NCI-H460 (cell line): ENCODE results near the gene MAFG. TPM values are rescaled to one million over a fixed set of nuclear protein-coding genes. Genes with fewer than 3 reads are reported as not detected.

Experiments
- DNase-seq: peaks from one replicate; pipeline ENCODE4 v3.0.0-alpha.2; 2016; ENCODE audit warnings: low read depth; ENCODE audit errors: extremely low read depth
- total RNA-seq: library from RNA; depleted of rRNA; stranded (reverse); fragments of >200 nt; shearing (Covaris generic); gene quantifications from 2 replicates; pipeline ENCODE4 v1.2.3, GENCODE V29; 2014

The MAFG gene
- total RNA-seq, 1 experiment from 2014 or later: 64.3 TPM

DNA sequence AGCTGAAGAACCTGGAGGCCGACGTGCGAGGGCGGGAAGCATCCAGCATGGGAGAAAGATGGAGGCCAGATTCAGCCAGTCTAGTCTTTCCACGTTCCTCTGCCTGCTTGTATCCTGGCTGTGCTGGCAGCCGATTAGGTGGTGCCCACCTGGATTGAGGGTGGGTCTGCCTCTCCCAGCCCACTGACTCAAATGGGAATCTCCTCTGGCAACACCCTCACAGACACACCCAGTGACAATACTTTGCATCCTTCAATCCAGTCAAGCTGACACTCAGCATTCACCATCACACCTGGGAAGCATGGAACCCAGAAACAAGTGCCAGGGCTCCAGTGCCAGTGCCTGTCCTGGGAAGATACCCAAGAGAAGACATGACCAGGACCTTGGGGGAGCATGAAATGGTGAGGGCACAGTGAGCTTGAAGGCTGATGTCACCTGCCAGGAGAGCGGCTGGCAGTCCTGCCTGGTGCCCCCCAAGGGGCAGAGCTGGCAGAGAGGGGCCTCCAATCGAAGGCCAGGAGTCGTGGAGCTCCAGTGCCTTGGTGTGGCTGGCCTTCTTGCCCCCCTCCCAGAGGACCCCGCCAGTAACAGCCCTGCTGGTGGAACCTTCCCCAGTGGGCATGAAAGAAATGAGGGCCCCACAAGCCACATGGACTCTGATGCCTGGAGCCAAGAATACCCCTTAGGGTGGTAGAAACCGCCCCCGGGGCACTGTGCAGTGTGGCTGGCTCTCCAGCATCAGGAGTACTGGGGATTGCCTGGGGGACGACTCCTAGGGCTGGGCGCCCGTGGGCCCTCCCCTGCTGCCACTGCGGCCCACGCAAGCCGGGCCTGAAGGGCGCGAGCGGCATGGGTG is 26.1 kb downstream of the MAFG start:
- no peak for DNase-seq

DNA sequence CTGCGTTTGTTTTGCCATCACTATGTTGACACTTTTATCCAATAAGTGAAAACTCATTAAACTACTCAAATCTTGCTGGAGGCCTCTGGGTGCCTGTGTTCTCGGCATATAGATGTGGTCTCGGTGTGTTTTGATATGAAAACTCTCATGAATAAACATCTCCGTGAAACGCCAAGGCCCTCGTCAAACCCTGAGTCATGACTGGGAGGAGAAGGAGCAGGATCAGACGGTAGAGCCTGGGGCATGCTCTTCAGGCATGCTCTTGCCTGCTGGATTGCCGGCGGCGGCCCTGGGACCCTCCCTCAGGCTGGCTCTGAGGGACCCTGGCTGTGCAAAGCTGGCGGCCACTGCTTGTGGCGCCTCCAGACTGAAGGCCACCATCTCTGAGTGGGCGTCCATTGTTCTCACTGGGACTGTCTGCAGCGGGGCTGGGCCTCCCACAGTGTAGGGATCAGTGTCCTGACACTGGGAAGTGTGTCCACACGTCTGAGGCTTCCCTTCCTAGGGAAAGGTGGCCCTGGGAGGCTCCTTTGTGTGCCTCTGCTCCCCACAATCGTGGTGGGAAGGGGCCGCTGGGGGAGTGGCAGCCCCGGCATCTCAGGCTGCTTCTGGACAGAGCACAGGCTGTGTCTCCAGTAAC is 27.2 kb downstream of the MAFG start:
- DNase-seq: no peak

DNA sequence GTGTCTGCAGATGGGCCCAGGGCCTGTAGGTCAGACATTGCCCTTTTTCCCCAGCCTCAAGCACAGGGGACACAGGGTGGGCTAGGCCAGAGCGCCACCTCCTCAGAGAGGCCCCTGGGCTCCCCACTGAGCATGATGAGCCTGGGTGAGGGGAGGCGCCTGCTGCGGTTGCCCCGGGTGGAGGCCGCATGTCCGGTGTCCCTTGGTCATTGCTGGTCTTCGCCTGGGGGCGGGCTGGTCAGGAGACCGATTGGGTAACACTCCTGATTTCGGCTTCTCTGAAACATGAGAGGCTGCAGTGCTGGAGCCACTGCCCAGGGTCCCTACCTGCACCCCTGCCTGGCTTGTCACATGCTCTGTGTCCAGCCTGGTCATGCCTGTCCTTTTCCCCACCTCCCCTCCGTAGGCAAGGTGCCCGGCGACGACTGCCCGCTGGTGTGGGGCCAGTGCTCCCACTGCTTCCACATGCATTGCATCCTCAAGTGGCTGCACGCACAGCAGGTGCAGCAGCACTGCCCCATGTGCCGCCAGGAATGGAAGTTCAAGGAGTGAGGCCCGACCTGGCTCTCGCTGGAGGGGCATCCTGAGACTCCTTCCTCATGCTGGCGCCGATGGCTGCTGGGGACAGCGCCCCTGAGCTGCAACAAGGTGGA is 27.9 kb downstream of the MAFG start:
- no peak for DNase-seq

DNA sequence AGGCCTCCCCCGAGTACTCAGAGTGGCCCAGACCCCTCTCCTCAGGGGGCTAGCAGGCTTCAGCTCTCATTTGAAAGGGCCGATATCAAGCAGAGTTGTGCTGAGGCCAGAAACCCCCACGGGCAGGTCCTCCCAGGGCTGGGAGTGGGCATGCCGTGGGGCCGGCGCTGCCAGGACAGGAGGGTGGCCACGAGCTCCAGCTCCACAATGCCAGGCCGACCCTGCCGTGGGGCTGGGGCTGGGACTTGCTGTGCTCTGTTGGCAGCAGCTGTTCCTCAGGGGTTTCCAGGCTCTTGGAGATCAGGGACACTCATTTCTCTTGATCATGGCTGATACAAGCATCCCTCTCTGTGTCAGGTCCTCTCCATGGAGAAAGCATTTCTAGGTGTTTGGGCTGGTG is 28.6 kb downstream of the MAFG start:
- no peak for DNase-seq

DNA sequence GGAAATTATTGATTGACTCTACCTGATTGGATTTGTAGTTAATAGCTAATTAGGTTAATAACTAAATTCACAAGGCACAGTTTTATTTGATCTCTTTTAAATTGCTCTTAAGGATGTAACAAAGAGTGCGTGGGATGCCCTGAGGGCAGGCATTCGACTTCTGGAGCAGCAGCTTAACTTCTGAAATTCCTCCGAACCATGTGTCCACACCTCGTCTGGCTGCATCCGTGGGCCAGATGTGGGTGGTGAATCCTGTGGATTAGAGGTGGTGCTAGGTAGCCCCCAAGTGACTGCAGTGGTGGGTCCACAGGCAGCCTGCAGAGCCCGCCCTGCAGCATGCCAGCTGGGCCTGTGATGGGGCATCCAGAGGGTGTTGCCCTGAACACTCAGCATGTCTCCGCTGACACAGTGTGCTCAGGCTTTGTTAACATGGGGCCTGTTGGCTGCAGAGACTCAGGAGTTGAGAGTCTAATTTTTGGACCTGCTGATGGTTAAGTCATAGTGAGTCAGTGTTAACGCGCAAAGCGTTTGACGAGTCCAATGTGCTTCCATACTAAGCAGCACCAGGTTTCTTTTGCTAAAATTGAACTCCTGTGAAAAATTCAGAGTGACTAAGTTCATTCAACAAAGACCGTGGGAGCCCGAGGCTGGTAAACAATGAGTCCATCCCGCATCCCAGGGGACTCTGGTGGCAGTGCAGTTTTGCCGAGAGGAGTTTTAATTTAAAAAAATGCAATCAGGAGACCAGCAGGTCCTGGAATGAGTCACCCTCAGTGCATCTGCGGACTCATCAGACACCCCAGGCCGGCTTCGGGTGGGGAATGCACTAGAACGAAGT is 29.3 kb downstream of the MAFG start:
- DNase-seq: no peak

DNA sequence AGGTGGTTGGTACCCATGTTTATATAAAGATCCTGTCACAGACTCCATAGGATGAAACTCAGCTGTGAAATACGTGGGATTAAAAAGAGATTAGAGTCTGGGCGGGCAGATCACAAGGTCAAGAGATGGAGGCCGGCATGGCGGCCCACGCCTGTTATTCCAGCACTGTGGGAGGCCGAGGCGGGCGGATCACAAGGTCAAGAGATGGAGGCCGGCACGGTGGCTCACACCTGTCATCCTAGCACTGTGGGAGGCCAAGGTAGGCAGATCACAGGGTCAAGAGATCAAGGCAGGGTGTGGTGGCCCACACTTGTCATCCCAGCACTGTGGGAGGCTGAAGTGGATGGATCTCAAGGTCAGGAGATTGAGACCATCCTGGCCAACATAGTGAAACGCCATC is 32.1 kb downstream of the MAFG start:
- no peak for DNase-seq

DNA sequence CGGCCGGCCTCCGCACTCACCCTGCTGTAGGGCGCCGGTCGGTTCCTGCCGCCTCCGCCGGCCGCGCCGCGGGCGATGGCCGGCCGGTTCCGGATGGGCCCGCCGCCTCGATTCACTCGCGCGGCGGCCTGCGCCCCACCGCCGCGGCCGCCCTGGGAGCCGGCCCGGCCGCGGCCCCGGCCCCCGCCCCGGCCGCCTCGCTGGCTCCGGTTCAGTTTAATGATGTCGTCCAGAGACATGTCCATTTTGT is 36.3 kb downstream of the MAFG start:
- no peak for DNase-seq

DNA sequence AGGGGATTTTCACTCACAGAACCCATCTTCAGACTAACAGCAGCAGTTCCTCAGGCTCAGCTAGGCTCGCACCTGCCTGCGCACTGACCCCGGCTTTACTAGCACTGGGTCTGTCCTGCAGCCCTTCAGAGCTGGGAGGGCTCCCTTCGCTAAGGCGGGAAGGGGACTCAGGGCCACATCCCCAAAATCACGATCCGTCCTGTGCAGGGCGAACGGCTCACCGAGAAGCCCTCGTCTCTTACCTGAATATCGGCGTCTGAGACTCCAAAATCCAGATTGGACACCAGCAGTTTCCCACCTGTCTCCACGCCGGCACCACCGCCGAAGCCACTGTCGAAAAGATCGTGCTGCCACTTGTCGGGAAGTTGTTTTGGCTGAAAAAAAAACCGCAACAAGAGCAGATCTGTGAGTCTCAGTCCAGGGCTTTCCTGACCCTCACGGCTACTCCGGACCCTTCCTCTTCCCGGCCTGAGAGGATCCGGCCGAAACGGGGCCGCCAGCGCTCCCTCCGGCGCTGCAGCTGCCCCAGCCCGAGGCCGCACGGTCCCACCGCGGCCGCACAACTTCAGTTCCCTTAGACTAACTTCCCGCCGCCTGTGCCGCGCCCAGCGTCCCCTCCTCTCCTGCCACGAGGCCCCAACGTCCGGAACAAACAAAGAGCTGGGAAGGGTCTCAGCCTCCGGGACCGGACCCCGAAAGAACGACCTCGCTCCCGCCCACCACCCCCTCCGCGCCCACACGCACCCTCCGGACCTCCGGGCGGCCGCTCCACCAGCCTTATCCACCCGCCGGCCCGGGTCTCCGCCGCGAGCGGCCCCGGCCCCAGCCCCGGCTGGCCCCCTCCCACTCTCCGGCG is 36.9 kb downstream of the MAFG start:
- DNase-seq: no peak

DNA sequence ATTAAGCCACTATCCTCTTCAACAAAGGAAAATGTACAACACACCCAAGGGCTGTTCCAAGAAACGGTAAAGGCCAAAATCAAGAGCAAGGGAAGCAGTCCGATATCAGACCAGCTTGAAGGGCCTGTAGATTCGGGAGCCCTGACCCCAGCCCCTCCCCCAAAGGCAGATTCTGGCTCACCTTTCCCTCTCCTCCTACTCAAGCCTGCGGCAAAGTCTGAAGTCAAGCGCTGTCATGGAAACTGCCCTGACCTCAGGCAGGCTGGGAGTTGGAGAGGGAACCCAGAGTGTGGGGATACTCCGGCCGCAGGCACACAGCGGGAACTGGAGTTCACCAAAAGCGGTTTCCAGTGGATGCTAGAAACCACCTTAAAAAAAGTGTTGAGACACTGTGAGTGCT is 37.9 kb downstream of the MAFG start:
- no peak for DNase-seq

DNA sequence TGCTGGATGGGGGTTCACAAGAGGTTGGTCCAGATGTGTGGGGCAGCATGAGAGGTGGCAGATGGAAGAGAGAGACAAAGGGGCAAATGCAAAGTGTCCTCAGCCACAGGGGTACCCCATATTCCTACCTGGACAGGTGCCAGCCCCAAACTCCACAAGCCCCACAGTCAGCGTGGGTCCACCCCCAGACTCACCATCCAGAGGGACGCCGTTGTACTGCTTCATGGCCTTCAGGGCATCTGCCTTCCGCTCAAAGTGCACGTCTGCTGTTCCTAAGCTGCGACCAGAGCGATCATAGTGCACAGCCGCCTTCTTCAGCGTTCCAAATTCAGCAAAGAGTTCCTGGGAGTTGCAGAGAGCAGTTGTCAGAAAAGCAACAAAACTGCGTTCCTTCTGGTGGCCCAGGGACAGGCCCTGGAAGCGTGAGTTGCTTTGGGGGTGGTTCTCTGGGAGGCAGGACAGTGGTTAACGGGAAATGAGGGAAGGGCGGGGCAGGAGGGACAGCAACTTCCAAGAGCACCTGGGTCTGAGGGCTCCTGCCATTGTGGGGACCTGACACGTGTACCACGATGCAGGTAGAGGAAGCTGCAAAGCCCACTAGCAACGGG is 38.4 kb downstream of the MAFG start:
- no peak for DNase-seq

DNA sequence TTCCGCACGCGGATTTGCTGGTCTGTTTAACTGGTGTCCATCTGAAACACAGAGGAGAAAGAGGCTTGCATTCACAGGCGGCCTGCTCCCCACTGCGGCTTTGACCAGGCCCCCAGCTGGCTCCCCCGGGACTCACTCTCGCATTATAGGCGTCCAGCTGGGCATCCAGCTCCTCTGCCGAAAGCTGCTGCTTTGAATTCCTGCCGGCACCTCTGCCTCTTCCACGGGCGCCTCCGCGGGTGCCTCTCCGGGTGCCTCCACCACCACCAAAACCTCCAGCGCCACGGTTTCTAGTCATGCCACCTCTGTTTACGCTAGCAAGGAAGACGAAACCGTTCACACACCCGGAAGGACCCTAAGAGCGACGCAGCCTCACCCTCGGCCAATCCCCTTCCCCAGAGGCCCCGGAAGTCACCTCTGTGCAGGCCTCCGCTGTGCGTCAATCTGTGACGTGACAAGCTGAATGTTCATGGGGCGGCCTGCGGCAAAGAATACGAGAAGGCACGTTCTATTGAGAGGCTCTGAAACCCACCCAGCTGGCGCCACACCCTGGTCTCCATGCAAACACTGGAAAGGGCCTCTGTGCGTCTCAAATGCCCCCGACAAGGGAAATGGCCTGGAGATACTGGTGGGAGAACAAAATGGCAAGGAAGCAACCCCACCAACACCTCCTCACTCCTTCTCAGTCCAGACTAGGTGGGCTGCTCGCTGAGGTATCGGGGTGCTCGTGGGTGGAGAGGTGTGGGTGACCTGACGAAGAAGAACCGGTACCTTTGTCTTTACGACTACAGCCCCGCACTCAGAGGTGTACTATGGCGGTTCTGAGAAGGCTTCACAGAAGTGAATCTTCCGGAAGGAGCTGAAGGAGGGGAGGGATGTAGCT is 39.2 kb downstream of the MAFG start:
- no peak for DNase-seq

DNA sequence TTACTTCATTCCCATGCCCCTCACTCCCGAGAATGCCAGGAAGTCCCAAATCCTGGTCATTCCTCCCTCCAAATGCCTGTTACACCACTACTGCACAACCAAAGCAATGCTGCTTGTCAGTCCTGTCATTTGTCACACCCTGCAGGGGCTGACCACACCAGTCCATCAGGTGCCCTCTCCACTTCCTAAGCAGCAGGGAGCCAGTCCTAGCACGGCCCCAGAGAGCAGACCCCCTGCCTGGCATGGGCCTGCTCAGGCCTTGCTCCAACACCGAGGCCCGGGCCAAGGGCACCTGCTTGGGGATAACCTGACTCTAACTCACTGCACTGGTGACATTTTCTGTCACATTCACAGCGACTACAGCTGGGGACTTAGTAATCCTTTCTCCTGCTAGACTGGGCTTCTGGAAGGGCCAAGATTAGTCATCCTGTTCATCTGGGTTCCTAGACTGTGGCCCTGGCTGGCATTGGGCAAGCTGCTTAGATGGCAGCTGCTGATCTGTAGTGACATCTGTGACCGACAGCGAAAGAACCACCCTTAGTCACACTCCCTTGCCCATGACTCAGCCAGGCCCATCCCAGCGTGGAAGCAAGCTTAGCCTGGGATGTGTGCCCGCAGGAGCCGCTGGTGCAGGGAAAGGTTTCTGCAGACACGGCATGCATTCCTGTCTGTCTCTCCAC is 41.5 kb downstream of the MAFG start:
- DNase-seq: no peak

DNA sequence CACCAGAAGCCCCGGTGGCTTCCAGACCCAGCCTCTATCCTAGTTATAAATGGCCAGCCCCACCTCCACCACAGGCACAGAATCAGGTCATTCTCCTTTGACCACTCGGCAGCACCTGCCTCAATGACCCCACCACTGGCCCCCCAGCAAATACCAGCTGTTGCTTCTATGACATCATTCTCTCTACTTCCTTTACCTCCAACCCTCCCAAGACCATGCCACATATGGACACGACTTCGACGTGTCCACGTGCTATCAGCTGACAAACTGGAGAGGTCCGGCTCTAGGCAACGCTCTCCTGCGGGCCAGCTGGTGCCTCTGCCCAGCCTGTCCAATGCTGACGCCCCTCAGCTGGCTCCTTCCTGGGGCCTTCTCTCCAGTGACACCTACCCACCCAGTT is 42.1 kb downstream of the MAFG start:
- DNase-seq: no peak

DNA sequence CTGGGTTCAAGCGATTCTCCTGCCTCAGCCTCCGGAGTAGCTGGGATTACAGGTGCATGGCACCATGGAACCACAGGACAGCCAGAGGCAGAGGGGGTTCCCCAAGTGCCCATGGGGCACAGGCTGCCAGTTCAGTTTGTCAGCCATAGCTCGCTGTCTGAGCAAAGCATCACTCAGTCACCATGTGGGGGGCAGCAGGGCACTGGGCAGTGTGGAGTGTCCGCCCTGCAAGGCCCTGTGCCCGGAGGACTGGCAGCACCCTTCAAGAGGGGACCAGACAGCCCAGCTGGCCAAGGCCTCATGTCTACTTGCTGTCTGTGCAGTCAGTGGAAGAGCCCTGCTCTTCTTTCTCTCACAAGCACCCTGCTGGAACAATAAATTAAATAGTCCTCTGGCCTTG is 42.6 kb downstream of the MAFG start:
- no peak for DNase-seq

DNA sequence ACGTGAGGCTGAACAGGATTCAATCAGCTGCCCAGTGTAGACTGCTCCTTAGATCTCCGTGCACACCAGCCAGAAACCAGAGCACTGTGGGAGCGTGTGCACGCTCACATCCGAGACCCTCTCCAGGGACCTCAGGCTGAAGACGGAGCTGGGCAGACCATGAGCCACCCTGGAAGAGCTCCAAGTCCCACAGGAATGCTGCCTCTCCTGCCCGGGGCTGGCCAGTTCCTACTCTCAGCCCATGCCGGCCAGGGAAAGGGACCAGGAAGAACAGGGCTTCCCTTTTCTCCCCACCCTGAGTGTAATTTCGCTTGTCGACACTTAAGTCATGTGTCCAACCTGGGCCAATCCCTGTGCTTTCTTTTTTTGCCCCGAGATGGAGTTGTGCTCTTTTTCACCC is 43.0 kb downstream of the MAFG start:
- no peak for DNase-seq

DNA sequence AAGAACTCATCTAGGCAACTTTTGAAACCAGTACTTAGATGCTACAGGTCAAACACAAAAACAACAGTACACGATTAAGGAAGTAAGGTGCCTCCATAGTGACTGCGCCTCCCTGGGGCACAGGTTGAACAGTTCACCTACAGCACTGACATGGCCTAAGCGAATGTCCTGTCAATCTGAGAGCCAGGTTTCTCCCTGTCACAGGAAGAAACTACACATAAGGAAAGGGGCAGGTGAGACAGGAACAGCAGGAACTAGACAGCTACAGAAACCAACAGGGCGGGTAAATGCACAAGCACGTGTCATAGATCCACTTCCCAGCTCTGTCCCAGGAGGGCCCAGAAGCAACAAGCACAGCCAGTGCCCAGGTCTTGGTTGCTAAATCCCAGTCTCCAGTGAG is 48.4 kb downstream of the MAFG start:
- DNase-seq: no peak

DNA sequence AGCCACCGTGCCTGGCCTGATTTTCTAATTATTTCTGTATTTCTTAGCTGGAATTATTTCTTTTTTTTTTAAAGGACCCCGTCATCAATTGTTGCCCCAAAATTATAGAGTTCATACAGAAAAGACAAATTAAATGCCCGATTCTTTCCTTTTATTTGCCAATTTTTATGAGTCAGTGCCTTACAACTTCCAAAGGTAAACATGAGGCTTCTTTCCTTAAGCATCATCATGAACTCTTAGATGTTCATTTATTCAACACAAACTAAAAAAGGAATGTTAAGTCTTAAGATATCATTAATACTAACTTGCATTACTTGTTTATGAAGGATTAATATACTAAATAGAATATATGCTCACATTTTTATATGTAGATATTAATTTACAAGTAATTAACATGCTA is 49.2 kb downstream of the MAFG start:
- DNase-seq: no peak

DNA sequence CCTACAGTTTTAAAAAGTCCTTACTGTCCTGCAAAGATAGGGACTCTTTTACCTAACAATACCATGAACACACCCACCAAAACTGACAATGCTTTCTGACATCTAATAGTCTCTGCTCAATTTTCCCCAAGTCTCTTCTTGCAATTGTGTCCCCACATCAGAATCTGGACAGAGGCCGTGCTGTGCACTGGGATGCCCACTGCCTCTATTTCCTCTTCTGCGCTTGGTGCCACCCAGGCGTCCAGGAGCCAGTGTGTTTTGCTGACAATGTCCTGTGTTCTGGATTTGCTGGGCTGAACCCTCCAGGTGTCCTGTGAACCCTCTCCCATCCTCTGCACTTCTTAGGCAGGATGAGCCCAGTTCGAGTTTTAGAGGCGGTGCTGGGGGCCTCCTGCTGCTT is 50.0 kb downstream of the MAFG start:
- no peak for DNase-seq
